Hepatocyte (in vitro differentiated cells): ENCODE measurements around the gene GZF1.

Experiments
- CTCF ChIP-seq: fragments of 200-600 bp; sonication (generic); IDR thresholded peaks from 2 replicates; pipeline ENCODE4 v1.5.1; 2016; ENCODE audit warnings: antibody characterized with exemption, mild to moderate bottlenecking; ENCODE audit not compliant: poor library complexity
- EZH2 ChIP-seq: fragments of 200-600 bp; sonication (generic); IDR thresholded peaks from 2 replicates; pipeline ENCODE4 v1.6.1; 2016; ENCODE audit warnings: antibody characterized with exemption, mild to moderate bottlenecking, borderline replicate concordance
- EZH2phosphoT487 ChIP-seq: fragments of 200-600 bp; sonication (generic); IDR thresholded peaks from one replicate; pipeline ENCODE4 v1.6.1; 2018; ENCODE audit warnings: antibody characterized with exemption, mild to moderate bottlenecking, low read depth, moderate library complexity; ENCODE audit not compliant: unreplicated experiment, severe bottlenecking

GRCh38 chr20:23408957-23409356 lies 47.0 kb downstream of the GZF1 start:
- TF ChIP-seq CTCF (no peak), EZH2 (no peak), EZH2phosphoT487 (no peak)
